MM.1S (cell line): Measurements from ENCODE around the gene TRIM72.
"Not testable (repeated sequence)": the region's sequence is repeated elsewhere in the genome, so short reads cannot be mapped to it uniquely, and the experiment has no call there.

Experiments used
- DNase-seq: peaks from one replicate; pipeline ENCODE4 v3.0.0-alpha.2; 2015
- H2AFZ ChIP-seq: fragments of 300-600 bp; sonication (generic); 2 replicates; pipeline ENCODE4 v1.6.0; 2016; ENCODE audit warnings: antibody characterized with exemption, low read length
- H3F3A ChIP-seq: fragments of 300-600 bp; sonication (generic); 2 replicates; pipeline ENCODE4 v1.6.1; 2016; ENCODE audit warnings: mild to moderate bottlenecking, antibody characterized with exemption, low read length, moderate library complexity, mixed read lengths; ENCODE audit not compliant: insufficient read depth
- H3K27ac ChIP-seq: fragments of 300-600 bp; sonication (generic); 2 replicates; pipeline ENCODE4 v1.5.1; 2016; ENCODE audit warnings: mild to moderate bottlenecking, low read length
- H3K27me3 ChIP-seq: fragments of 300-600 bp; sonication (generic); replicated peaks from 2 replicates; pipeline ENCODE4 v1.6.0; 2016; ENCODE audit warnings: low read length; ENCODE audit not compliant: insufficient read depth
- H3K36me3 ChIP-seq: fragments of 300-600 bp; sonication (generic); replicated peaks from 2 replicates; pipeline ENCODE4 v1.6.1; 2016; ENCODE audit warnings: mild to moderate bottlenecking, low read length, mixed read lengths; ENCODE audit not compliant: insufficient read depth
- H3K4me1 ChIP-seq: fragments of 300-600 bp; sonication (generic); 2 replicates; pipeline ENCODE4 v1.6.1; 2016; ENCODE audit warnings: low read length, mixed read lengths
- H3K4me2 ChIP-seq: fragments of 300-600 bp; sonication (generic); 2 replicates; pipeline ENCODE4 v1.6.0; 2016; ENCODE audit warnings: low read depth, low read length
- H3K4me3 ChIP-seq: fragments of 300-600 bp; sonication (generic); 2 replicates; pipeline ENCODE4 v1.5.1; 2016; ENCODE audit warnings: low read length, mixed read lengths
- H3K79me2 ChIP-seq: fragments of 300-600 bp; sonication (generic); 2 replicates; pipeline ENCODE4 v1.6.1; 2016; ENCODE audit warnings: mixed run types, low read length, mixed read lengths
- H3K9ac ChIP-seq: fragments of 300-600 bp; sonication (generic); 2 replicates; pipeline ENCODE4 v1.6.1; 2016; ENCODE audit warnings: low read length, mixed read lengths
- H3K9me2 ChIP-seq: fragments of 300-600 bp; sonication (generic); replicated peaks from 2 replicates; pipeline ENCODE4 v1.6.1; 2016; ENCODE audit warnings: mild to moderate bottlenecking, low read length, mixed read lengths; ENCODE audit not compliant: insufficient read depth
- H3K9me3 ChIP-seq: fragments of 300-600 bp; sonication (generic); replicated peaks from 2 replicates; pipeline ENCODE4 v1.6.1; 2016; ENCODE audit warnings: mild to moderate bottlenecking, low read length, mixed read lengths; ENCODE audit not compliant: insufficient read depth
- H4K20me1 ChIP-seq: fragments of 300-600 bp; sonication (generic); 2 replicates; pipeline ENCODE4 v1.6.1; 2016; ENCODE audit warnings: mild to moderate bottlenecking, low read length, moderate library complexity, mixed read lengths; ENCODE audit not compliant: insufficient read depth
- EZH2 ChIP-seq: fragments of 300-600 bp; sonication (generic); optimal IDR thresholded peaks from 2 replicates; pipeline ENCODE3; 2017; ENCODE audit warnings: low read depth, mild to moderate bottlenecking, antibody characterized with exemption, low read length, mixed read lengths
- EZH2phosphoT487 ChIP-seq: fragments of 300-600 bp; sonication (generic); IDR thresholded peaks from 2 replicates; pipeline ENCODE4 v1.6.1; 2018; ENCODE audit warnings: antibody characterized with exemption, low read length
- TF ChIP-seq, protein P1 (sequence below): fragments of 300-600 bp; sonication (generic); IDR thresholded peaks from 2 replicates; pipeline ENCODE4 v1.5.1; 2016; ENCODE audit warnings: antibody characterized with exemption, low read length, mixed read lengths

The TRIM72 gene

DNA sequence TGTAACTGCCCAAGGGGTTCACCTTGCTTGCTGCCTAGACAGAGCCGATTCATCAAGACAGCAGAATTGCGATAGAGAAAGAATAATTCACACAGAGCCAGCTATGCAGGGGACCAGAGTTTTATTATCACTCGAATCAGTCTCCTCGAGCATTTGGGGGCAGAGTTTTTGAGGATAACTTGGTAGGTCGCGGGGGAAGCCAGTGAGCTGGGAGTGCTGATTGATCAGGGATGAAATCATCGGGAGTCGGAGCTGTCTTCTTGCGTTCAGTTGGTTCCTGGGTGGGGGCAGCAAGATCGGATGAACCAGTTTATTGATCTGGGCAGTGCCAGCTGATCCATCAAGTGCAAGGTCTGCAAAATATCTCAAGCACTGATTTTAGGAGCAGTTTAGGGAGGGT, 55.0 kb downstream of the TRIM72 start:
- Histone ChIP-seq H3K9me3 (no peaks in the 10 kb centered on the region), H4K20me1 (no peaks in the 10 kb centered on the region), H2AFZ (no peak overlapping the region), H3K27ac (no peak overlapping the region), H3K79me2 (no peaks in the 10 kb centered on the region), H3K4me2 (no peak overlapping the region), H3K9me2 (no peaks in the 10 kb centered on the region), H3K27me3 (peaks cover 12% of the 10 kb centered on the region; the same call in 1 of the 2 replicates), H3K9ac (no peak overlapping the region), H3F3A (no peaks in the 10 kb centered on the region), H3K4me1 (peaks cover 9% of the 10 kb centered on the region), H3K4me3 (no peak overlapping the region), H3K36me3 (no peaks in the 10 kb centered on the region)
- no peak for DNase-seq
- TF ChIP-seq EZH2 (no peak), EZH2phosphoT487 (no peak)
- TF ChIP-seq, protein P1, sequence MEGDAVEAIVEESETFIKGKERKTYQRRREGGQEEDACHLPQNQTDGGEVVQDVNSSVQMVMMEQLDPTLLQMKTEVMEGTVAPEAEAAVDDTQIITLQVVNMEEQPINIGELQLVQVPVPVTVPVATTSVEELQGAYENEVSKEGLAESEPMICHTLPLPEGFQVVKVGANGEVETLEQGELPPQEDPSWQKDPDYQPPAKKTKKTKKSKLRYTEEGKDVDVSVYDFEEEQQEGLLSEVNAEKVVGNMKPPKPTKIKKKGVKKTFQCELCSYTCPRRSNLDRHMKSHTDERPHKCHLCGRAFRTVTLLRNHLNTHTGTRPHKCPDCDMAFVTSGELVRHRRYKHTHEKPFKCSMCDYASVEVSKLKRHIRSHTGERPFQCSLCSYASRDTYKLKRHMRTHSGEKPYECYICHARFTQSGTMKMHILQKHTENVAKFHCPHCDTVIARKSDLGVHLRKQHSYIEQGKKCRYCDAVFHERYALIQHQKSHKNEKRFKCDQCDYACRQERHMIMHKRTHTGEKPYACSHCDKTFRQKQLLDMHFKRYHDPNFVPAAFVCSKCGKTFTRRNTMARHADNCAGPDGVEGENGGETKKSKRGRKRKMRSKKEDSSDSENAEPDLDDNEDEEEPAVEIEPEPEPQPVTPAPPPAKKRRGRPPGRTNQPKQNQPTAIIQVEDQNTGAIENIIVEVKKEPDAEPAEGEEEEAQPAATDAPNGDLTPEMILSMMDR = no peak

DNA sequence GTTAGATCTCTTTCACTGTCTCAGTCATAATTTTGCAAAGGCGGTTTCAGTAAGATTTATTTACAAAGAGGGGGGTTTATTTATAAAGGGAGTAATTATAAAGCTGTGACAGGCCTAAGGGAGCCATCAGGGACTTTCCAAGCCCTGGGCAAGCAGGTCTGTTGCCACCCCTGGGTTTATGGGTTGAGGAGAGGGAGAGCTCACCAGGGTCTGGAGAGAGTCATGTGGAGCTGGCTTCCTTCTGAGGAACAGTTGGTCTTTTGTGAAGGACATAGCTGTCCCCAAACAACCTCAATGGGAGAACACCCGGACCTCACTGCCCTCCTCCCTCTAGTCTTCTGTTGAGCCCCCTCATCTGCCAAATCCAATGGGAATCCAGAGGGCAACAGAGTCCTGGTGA, 55.6 kb downstream of the TRIM72 start:
- no peak overlapping the region for H3K4me2 ChIP-seq
- H3K9me2 ChIP-seq = no peaks in the 10 kb centered on the region
- H3K27me3 ChIP-seq = peaks cover 12% of the 10 kb centered on the region; the same call in 1 of the 2 replicates
- no peak overlapping the region for H2AFZ ChIP-seq
- no peak overlapping the region for H3K4me3 ChIP-seq
- no peaks in the 10 kb centered on the region for H4K20me1 ChIP-seq
- no peak for DNase-seq
- no peaks in the 10 kb centered on the region for H3F3A ChIP-seq
- TF ChIP-seq EZH2phosphoT487 (no peak), EZH2 (no peak)
- TF ChIP-seq, protein P1 = no peak
- no peaks in the 10 kb centered on the region for H3K79me2 ChIP-seq
- H3K36me3 ChIP-seq = no peaks in the 10 kb centered on the region
- H3K9ac ChIP-seq = no peak overlapping the region
- H3K9me3 ChIP-seq = no peaks in the 10 kb centered on the region
- no peak overlapping the region for H3K27ac ChIP-seq
- peaks cover 9% of the 10 kb centered on the region for H3K4me1 ChIP-seq

DNA sequence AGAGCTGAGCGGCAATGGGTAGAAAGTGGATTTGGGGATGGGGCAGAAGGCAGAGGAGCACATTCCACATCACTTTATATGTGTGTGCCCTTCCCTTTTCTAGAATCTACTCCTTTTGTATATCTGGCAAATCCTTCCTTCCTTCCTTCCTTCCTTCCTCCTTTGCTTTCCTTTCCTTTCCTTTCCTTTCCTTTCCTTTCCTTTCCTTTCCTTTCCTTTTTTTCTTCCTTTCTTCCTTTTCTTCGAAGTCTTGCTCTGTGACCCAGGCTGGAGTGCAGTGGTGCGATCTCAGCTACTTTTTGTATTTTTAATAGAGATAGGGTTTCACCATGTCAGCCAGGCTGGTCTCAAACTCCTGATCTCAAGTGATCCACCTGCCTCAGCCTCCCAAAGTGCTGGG, 56.1 kb downstream of the TRIM72 start:
- peaks cover 13% of the 10 kb centered on the region; the same call in 1 of the 2 replicates for H3K27me3 ChIP-seq
- not testable (repeated sequence) for H3F3A ChIP-seq, H3K79me2 ChIP-seq, H3K4me3 ChIP-seq, H3K9me3 ChIP-seq, H3K9me2 ChIP-seq, DNase-seq, H3K9ac ChIP-seq, H3K27ac ChIP-seq, H3K4me2 ChIP-seq, H4K20me1 ChIP-seq, H2AFZ ChIP-seq, H3K4me1 ChIP-seq, H3K36me3 ChIP-seq

DNA sequence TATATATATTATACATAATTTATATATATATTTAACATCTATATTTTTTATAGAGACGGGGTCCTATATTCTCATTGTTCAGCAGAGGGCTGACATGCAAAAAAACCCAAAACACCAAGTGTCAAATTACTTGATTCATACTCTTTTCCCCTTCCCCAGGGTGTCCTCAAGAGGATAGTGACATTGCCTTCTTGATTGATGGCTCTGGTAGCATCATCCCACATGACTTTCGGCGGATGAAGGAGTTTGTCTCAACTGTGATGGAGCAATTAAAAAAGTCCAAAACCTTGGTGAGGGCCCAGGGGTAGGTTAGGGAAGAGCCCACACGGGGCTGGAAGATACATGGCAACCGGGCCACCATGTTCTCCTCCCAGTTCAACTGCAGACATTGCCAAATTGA, 56.9 kb downstream of the TRIM72 start:
- no peak for DNase-seq
- Histone ChIP-seq H2AFZ (no peak overlapping the region), H3K27ac (no peak overlapping the region), H3K27me3 (peaks cover 22% of the 10 kb centered on the region), H3K4me2 (no peak overlapping the region), H3K4me1 (peaks cover under 1% of the 10 kb centered on the region; the same call in 1 of the 2 replicates), H4K20me1 (no peaks in the 10 kb centered on the region), H3K9me2 (no peaks in the 10 kb centered on the region), H3F3A (no peaks in the 10 kb centered on the region), H3K9me3 (no peaks in the 10 kb centered on the region), H3K9ac (no peak overlapping the region), H3K4me3 (no peak overlapping the region), H3K79me2 (no peaks in the 10 kb centered on the region), H3K36me3 (no peaks in the 10 kb centered on the region)
- TF ChIP-seq, protein P1 = no peak
- TF ChIP-seq EZH2phosphoT487 = no peak
- no peak for TF ChIP-seq EZH2
